WTC11 (cell line): Measurements from ENCODE around the gene EXOC4. TPM values are rescaled to one million over a fixed set of nuclear protein-coding genes. Genes with fewer than 3 reads are reported as not detected.

ENCODE experiments used
- ATAC-seq: fragments of 200-7000 bp; cut with Tn5 transposase; 2 replicates; pipeline ENCODE4 v1.10.0; 2021; ENCODE audit warnings: mild to moderate bottlenecking, moderate library complexity
- CTCF ChIA-PET: fragments of 300-600 bp; sonication (Branson Sonifier 250); formaldehyde crosslinking; loops from one replicate; lab custom pipeline; 2021; ENCODE audit warnings: antibody characterized with exemption; lab: Charles Lee
- POLR2A ChIA-PET: fragments of 350-600 bp; sonication (Branson Sonifier 250); formaldehyde crosslinking; loops from one replicate; lab custom pipeline; 2021; ENCODE audit warnings: antibody characterized with exemption; lab: Charles Lee
- DNase-seq: peaks from one replicate; pipeline ENCODE4 v3.0.0; 2021; ENCODE audit warnings: low spot score
- H3K27ac Mint-ChIP-seq: 2 replicates; pipeline ENCODE4 v1.8.0; 2021; ENCODE audit warnings: mixed read lengths
- H3K27me3 Mint-ChIP-seq: 2 replicates; pipeline ENCODE4 v1.8.0; 2021; ENCODE audit warnings: low read depth, mild to moderate bottlenecking, moderate library complexity, mixed read lengths
- H3K36me3 Mint-ChIP-seq: 2 replicates; pipeline ENCODE4 v1.8.0; 2021; ENCODE audit warnings: mixed read lengths
- H3K4me1 Mint-ChIP-seq: 2 replicates; pipeline ENCODE4 v1.8.0; 2022; ENCODE audit warnings: mixed read lengths
- H3K4me3 Mint-ChIP-seq: 2 replicates; pipeline ENCODE4 v1.8.0; 2021; ENCODE audit warnings: mild to moderate bottlenecking, moderate library complexity, mixed read lengths
- H3K9me3 Mint-ChIP-seq: 2 replicates; pipeline ENCODE4 v1.8.0; 2021; ENCODE audit warnings: mixed read lengths
- ATF6 ChIP-seq: sonication (generic); formaldehyde crosslinking; IDR thresholded peaks from 2 replicates; pipeline ENCODE4 v1.8.1; 2023; ENCODE audit warnings: mild to moderate bottlenecking, missing genetic modification reagents
- CBFB ChIP-seq: sonication (generic); formaldehyde crosslinking; IDR thresholded peaks from 2 replicates; pipeline ENCODE4 v1.8.1; 2022; ENCODE audit warnings: mild to moderate bottlenecking, low read depth, missing genetic modification reagents
- CTCF ChIP-seq: fragments of 200-600 bp; IDR thresholded peaks from 2 replicates; pipeline ENCODE4 v1.8.0; 2022; ENCODE audit warnings: antibody characterized with exemption
- ESRRA ChIP-seq: sonication (generic); formaldehyde crosslinking; IDR thresholded peaks from 2 replicates; pipeline ENCODE4 v1.8.1; 2022; ENCODE audit warnings: mild to moderate bottlenecking, missing genetic modification reagents, borderline replicate concordance
- FOXJ3 ChIP-seq: sonication (generic); formaldehyde crosslinking; IDR thresholded peaks from 2 replicates; pipeline ENCODE4 v1.9.0; 2021; ENCODE audit warnings: missing genetic modification reagents, mild to moderate bottlenecking, borderline replicate concordance
- FOXP1 ChIP-seq: sonication (generic); formaldehyde crosslinking; IDR thresholded peaks from 2 replicates; pipeline ENCODE4 v1.8.0; 2022; ENCODE audit warnings: missing genetic modification reagents, mild to moderate bottlenecking, moderate library complexity, borderline replicate concordance
- HMGXB4 ChIP-seq: sonication (generic); formaldehyde crosslinking; IDR thresholded peaks from 2 replicates; pipeline ENCODE4 v1.8.1; 2023; ENCODE audit warnings: mild to moderate bottlenecking, moderate library complexity, missing genetic modification reagents
- JUN ChIP-seq: sonication (generic); formaldehyde crosslinking; IDR thresholded peaks from 2 replicates; pipeline ENCODE4 v1.8.0; 2023; ENCODE audit warnings: mild to moderate bottlenecking, missing genetic modification reagents
- MLX ChIP-seq: sonication (generic); formaldehyde crosslinking; IDR thresholded peaks from 2 replicates; pipeline ENCODE4 v1.8.1; 2023; ENCODE audit warnings: mild to moderate bottlenecking, missing genetic modification reagents, moderate library complexity
- NR3C1 ChIP-seq: sonication (generic); formaldehyde crosslinking; conservative IDR thresholded peaks from 2 replicates; pipeline ENCODE4 v1.8.1; 2023; ENCODE audit warnings: low read depth, mild to moderate bottlenecking, missing genetic modification reagents
- PREB ChIP-seq: sonication (generic); formaldehyde crosslinking; IDR thresholded peaks from 2 replicates; pipeline ENCODE4 v1.8.1; 2022; ENCODE audit warnings: mild to moderate bottlenecking, missing genetic modification reagents, moderate library complexity, borderline replicate concordance
- SMAD3 ChIP-seq: sonication (generic); formaldehyde crosslinking; IDR thresholded peaks from 2 replicates; pipeline ENCODE4 v1.8.0; 2022; ENCODE audit warnings: missing genetic modification reagents, mild to moderate bottlenecking, borderline replicate concordance
- TEAD1 ChIP-seq: sonication (generic); formaldehyde crosslinking; IDR thresholded peaks from 2 replicates; pipeline ENCODE4 v1.8.0; 2022; ENCODE audit warnings: mild to moderate bottlenecking, missing genetic modification reagents
- TP53 ChIP-seq: sonication (generic); formaldehyde crosslinking; IDR thresholded peaks from 2 replicates; pipeline ENCODE4 v1.8.1; 2023; ENCODE audit warnings: mild to moderate bottlenecking, missing genetic modification reagents
- ZMAT4 ChIP-seq: fragments of 250-450 bp; sonication (Bioruptor Pico); IDR thresholded peaks from 2 replicates; pipeline ENCODE4 v1.9.0; 2021; ENCODE audit warnings: mild to moderate bottlenecking
- ZNF138 ChIP-seq: sonication (generic); formaldehyde crosslinking; conservative IDR thresholded peaks from 2 replicates; pipeline ENCODE4 v1.8.1; 2022; ENCODE audit warnings: mild to moderate bottlenecking, moderate library complexity, missing genetic modification reagents
- ZNF219 ChIP-seq: sonication (generic); formaldehyde crosslinking; IDR thresholded peaks from 2 replicates; pipeline ENCODE4 v1.8.0; 2023; ENCODE audit warnings: missing genetic modification reagents, mild to moderate bottlenecking, borderline replicate concordance
- ZNF512 ChIP-seq: sonication (generic); formaldehyde crosslinking; IDR thresholded peaks from 2 replicates; pipeline ENCODE4 v1.8.1; 2022; ENCODE audit warnings: missing genetic modification reagents, borderline replicate concordance
- total RNA-seq: library from RNA; stranded (reverse); gene quantifications from 3 replicates; pipeline ENCODE4 v1.2.3, GENCODE V29; 2021

Gene EXOC4
- total RNA-seq, 1 experiment from 2014 or later: 62.0 TPM

GRCh38 chr7:133293384-133294160 is 40.7 kb downstream of the EXOC4 start (continued):
- TF ChIP-seq JUN (CRISPR knock-in tag): no peak
- no peak for TF ChIP-seq ZNF219 (CRISPR knock-in tag)
- TF ChIP-seq CTCF: no peak
- no peak for TF ChIP-seq FOXJ3
- TF ChIP-seq CBFB: no peak
- no peak for TF ChIP-seq ZNF138 (CRISPR knock-in tag)
- TF ChIP-seq SMAD3 (CRISPR knock-in tag): no peak
- no peak for TF ChIP-seq TP53

- CTCF ChIA-PET: no interaction called here
- DNase-seq: no peak
- TF ChIP-seq JUN (CRISPR knock-in tag) (no peak), CBFB (no peak), FOXP1 (no peak), ZNF512 (CRISPR knock-in tag) (no peak), ESRRA (CRISPR knock-in tag) (no peak), NR3C1 (no peak), ZMAT4 (CRISPR knock-in tag) (no peak)
- TF ChIP-seq, all 79 proteins: peak for 0
- H3K36me3 Mint-ChIP-seq: peaks cover 11% of the 10 kb centered on the region
- no peaks in the 10 kb centered on the region for H3K27me3 Mint-ChIP-seq
- H3K4me3 Mint-ChIP-seq: no peak overlapping the region
- POLR2A ChIA-PET: no interaction called here
- H3K9me3 Mint-ChIP-seq: no peaks in the 10 kb centered on the region
- no peak for ATAC-seq
- peaks cover 24% of the 10 kb centered on the region for H3K4me1 Mint-ChIP-seq
- H3K27ac Mint-ChIP-seq: no peak overlapping the region
These were observed 41.4 kb downstream of the EXOC4 start for GRCh38 chr7:133294234-133294633.

GRCh38 chr7:133295484-133295883 is 42.6 kb downstream of the EXOC4 start:
- ChIA-PET POLR2A (no interaction called here), CTCF (interaction anchor here (1.0 to 1.4 kb wide), 2 partner anchors 46 to 49 kb away, joined by 3 read pairs; no protein-coding TSS in a partner anchor)
- Mint-ChIP-seq H3K27me3 (no peaks in the 10 kb centered on the region), H3K4me1 (peaks cover 29% of the 10 kb centered on the region), H3K9me3 (no peaks in the 10 kb centered on the region), H3K27ac (no peak overlapping the region), H3K4me3 (no peak overlapping the region), H3K36me3 (peaks cover 3% of the 10 kb centered on the region; the same call in 1 of the 2 replicates)
- DNase-seq: no peak
- no peak for TF ChIP-seq HMGXB4
- no peak for TF ChIP-seq ATF6 (CRISPR knock-in tag)
- TF ChIP-seq PREB (CRISPR knock-in tag): no peak
- TF ChIP-seq TEAD1 (CRISPR knock-in tag): no peak
- no peak for TF ChIP-seq MLX
- no peak for ATAC-seq
